ENCODE measurements around the gene BASP1. TPM values are rescaled to one million over a fixed set of nuclear protein-coding genes. Genes with fewer than 3 reads are reported as not detected.

Gene BASP1
- total and polyA plus RNA-seq, 12 donors: 7.0 to 24.9 (median 12.7) TPM

DNA sequence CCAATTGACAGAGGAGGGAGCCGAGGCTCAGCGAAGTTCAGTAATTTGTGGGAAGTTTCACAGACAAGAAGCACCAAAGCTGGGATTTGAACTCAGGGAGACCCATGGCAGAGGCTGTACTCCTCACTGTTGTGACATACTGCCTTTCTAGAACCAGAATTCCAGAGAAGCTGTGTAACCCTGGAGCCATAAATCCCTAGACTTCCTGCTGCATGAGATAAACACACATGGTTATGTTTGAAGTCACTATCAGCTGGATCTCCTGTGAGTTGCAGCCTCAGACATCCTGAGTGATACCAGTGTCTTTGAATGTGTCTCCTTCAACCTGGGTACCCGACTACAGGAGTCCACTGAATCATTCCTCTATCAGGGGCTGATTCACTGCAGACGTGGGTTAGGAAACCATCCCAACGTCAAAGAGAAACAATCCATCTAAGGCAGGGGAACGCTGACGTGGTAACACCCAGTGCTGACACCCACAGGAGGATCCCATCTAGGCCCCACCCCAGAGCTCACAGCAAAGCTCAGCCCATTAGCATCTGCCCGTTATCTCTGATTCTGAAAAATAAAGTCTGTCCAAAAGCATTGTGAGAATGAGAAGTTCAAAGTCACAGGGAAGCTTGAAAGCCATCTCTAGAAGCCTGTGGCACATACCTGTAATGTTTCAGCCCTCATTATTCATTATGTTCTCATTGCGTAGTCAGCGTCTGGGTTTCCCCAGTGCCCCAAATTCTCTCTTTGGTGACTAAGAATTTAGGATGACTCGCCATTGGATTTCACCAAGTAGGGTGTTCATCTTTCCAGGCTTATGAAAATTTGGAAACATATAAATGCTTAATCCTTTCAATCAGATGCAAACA lies 36.3 kb upstream of the BASP1 start:
- no peaks in the 10 kb centered on the region for H3K4me1 ChIP-seq (replicated peaks in 1 of 2)
- H3K9me3 ChIP-seq (replicated peaks in 1 of 3): no peaks in the 10 kb centered on the region
- H3K4me3 ChIP-seq: no peak overlapping the region
- no peak overlapping the region for H3K27ac ChIP-seq
- H3K27me3 ChIP-seq: no peaks in the 10 kb centered on the region
- DNase-seq: no peak
- intact Hi-C loops (cut with DNase I): no loop called here
- no peaks in the 10 kb centered on the region for H3K36me3 ChIP-seq (replicated peaks in 1 of 2)
- WGBS, 4 donors: 65 to 85% (median 75%) methylated on average over 11 of the region's 11 CpGs
- no peak for TF ChIP-seq POLR2A (IDR thresholded peaks at IDR 0.05)
- TF ChIP-seq, protein P1, sequence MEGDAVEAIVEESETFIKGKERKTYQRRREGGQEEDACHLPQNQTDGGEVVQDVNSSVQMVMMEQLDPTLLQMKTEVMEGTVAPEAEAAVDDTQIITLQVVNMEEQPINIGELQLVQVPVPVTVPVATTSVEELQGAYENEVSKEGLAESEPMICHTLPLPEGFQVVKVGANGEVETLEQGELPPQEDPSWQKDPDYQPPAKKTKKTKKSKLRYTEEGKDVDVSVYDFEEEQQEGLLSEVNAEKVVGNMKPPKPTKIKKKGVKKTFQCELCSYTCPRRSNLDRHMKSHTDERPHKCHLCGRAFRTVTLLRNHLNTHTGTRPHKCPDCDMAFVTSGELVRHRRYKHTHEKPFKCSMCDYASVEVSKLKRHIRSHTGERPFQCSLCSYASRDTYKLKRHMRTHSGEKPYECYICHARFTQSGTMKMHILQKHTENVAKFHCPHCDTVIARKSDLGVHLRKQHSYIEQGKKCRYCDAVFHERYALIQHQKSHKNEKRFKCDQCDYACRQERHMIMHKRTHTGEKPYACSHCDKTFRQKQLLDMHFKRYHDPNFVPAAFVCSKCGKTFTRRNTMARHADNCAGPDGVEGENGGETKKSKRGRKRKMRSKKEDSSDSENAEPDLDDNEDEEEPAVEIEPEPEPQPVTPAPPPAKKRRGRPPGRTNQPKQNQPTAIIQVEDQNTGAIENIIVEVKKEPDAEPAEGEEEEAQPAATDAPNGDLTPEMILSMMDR (IDR thresholded peaks at IDR 0.05): no peak

DNA sequence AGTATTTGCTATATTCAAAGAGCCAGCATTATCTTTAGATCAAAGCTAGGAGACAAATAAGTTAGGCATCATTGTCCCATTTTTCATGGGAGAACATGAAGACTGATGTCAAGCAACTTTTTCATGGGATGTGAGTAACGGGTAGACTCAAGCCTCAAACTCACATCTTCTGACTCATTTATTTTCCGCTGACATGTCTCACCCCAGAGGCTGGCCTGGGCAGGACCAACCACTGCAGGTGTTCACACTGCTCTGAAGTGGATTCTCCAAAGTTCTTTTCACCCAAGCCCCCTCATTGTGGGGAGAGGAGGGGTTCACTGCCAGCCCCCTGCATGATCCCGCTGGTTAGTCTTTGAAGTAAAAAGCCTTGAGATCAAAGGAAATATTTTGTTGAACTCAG lies 34.9 kb upstream of the BASP1 start:
- no peak for DNase-seq
- no peak overlapping the region for H3K27ac ChIP-seq
- H3K36me3 ChIP-seq (replicated peaks in 1 of 2): no peaks in the 10 kb centered on the region
- intact Hi-C loops (cut with DNase I): no loop called here
- no peak overlapping the region for H3K4me3 ChIP-seq
- no peaks in the 10 kb centered on the region for H3K9me3 ChIP-seq (replicated peaks in 1 of 3)
- WGBS, 4 donors: 45 to 63% (median 52%) methylated on average over 3 of the region's 3 CpGs
- H3K4me1 ChIP-seq (replicated peaks in 1 of 2): no peaks in the 10 kb centered on the region
- no peak for TF ChIP-seq POLR2A (IDR thresholded peaks at IDR 0.05)
- TF ChIP-seq, protein P1 (IDR thresholded peaks at IDR 0.05): no peak
- no peaks in the 10 kb centered on the region for H3K27me3 ChIP-seq

GRCh38 chr5:17182981-17183380 lies 34.5 kb upstream of the BASP1 start:
- intact Hi-C loops (cut with DNase I): no loop called here
- H3K36me3 ChIP-seq (replicated peaks in 1 of 2): no peaks in the 10 kb centered on the region
- DNase-seq: no peak
- WGBS, 4 donors: 73 to 81% (median 76%) methylated on average over 1 of the region's 1 CpG
- H3K9me3 ChIP-seq (replicated peaks in 1 of 3): no peaks in the 10 kb centered on the region
- H3K27me3 ChIP-seq: no peaks in the 10 kb centered on the region
- no peaks in the 10 kb centered on the region for H3K4me1 ChIP-seq (replicated peaks in 1 of 2)
- TF ChIP-seq, protein P1 (IDR thresholded peaks at IDR 0.05): no peak
- TF ChIP-seq POLR2A (IDR thresholded peaks at IDR 0.05): no peak
- no peak overlapping the region for H3K27ac ChIP-seq
- H3K4me3 ChIP-seq: no peak overlapping the region

- H3K9me3 ChIP-seq (replicated peaks in 1 of 3): no peaks in the 10 kb centered on the region
- no peak overlapping the region for H3K4me3 ChIP-seq
- no peaks in the 10 kb centered on the region for H3K27me3 ChIP-seq
- WGBS, 4 donors: 93 to 97% (median 95%) methylated on average over 7 of the region's 7 CpGs
- no peak overlapping the region for H3K27ac ChIP-seq
- no peak for DNase-seq
- intact Hi-C loops (cut with DNase I): no loop called here
- H3K36me3 ChIP-seq (replicated peaks in 1 of 2): no peaks in the 10 kb centered on the region
- TF ChIP-seq, protein P1 (IDR thresholded peaks at IDR 0.05): no peak
- no peak for TF ChIP-seq POLR2A (IDR thresholded peaks at IDR 0.05)
- no peaks in the 10 kb centered on the region for H3K4me1 ChIP-seq (replicated peaks in 1 of 2)
Measured at GRCh38 chr5:17183831-17184230, 33.6 kb upstream of the BASP1 start.
